ENCODE data around the gene ECM1.

ECM1 gene

GRCh38 chr1:150546294-150546937 lies 38.5 kb downstream of the ECM1 start:
- DNase-seq, result no peak

- DNase-seq, result no peak
These were observed 40.4 kb downstream of the ECM1 start for GRCh38 chr1:150548324-150548631.

- peak; percentile 64 for DNase-seq
These were observed 41.0 kb downstream of the ECM1 start, which contains the start of gene ADAMTSL4 for GRCh38 chr1:150548632-150549495. TSS of gene ADAMTSL4 (plus strand) at chr1:150549408. CDS start at chr1:150552289, 2,881 bp downstream.

- no peak for DNase-seq
These were observed 41.8 kb downstream of the ECM1 start for GRCh38 chr1:150549496-150550221.

GRCh38 chr1:150550222-150551050 lies 42.5 kb downstream of the ECM1 start:
- no peak for DNase-seq

- DNase-seq, result peak in 1 of 2 donors; percentile 41
These were observed 43.3 kb downstream of the ECM1 start for GRCh38 chr1:150551051-150551783.

- no peak for DNase-seq
These were observed 43.8 kb downstream of the ECM1 start for GRCh38 chr1:150551784-150552127.

GRCh38 chr1:150552128-150552910 lies 44.4 kb downstream of the ECM1 start:
- peak; percentile 89 to 90 for DNase-seq

GRCh38 chr1:150552911-150553289 lies 45.0 kb downstream of the ECM1 start:
- no peak for DNase-seq

- no peak for DNase-seq
These were observed 45.6 kb downstream of the ECM1 start for GRCh38 chr1:150553392-150554085.

GRCh38 chr1:150554086-150554452 lies 46.2 kb downstream of the ECM1 start:
- no peak for DNase-seq

- DNase-seq, result no peak
These were observed 47.5 kb downstream of the ECM1 start for GRCh38 chr1:150555198-150555970.

GRCh38 chr1:150555971-150556865 lies 48.3 kb downstream of the ECM1 start:
- no peak for DNase-seq

- no peak for DNase-seq
These were observed 49.2 kb downstream of the ECM1 start for GRCh38 chr1:150557065-150557600.

- DNase-seq, result no peak
These were observed 49.9 kb downstream of the ECM1 start for GRCh38 chr1:150557813-150558212.

- DNase-seq, result no peak
These were observed 50.4 kb downstream of the ECM1 start for GRCh38 chr1:150558303-150558704.

- DNase-seq, result peak in 1 of 2 donors; percentile 35
These were observed 51.1 kb downstream of the ECM1 start for GRCh38 chr1:150558761-150559655.

- DNase-seq, result no peak
These were observed 51.7 kb downstream of the ECM1 start for GRCh38 chr1:150559656-150560010.

Data from inflammatory macrophage treated with lipopolysaccharide for 1 hour (primary cell).